Adrenal gland (tissue), 5 donors: ENCODE data around the gene TSPAN5.

Experiments
- POLR2A ChIP-seq, 2 donors: fragments of 450-650 bp; IDR thresholded peaks; one replicate each; pipeline ENCODE4 v1.6.1; 2017; ENCODE audit warnings: antibody characterized with exemption in 2 of 2, mild to moderate bottlenecking in 2 of 2, moderate library complexity in 1 of 2
- TF ChIP-seq, protein P1 (sequence below), 6 experiments: fragments of 450-650 bp in 4 of 6; fragments of 200-600 bp in 2 of 6; sonication (generic) in 1 of 6; IDR thresholded peaks; 1 replicate in 5 of 6; 2 replicates in 1 of 6; pipeline versions ENCODE4 v1.5.1 to v1.8.0; 2016 to 2021; ENCODE audit warnings: antibody characterized with exemption in 6 of 6, mild to moderate bottlenecking in 2 of 6, moderate library complexity in 1 of 6
- donor health status: DM: no; HTN: no; CAD: no.

DNA sequence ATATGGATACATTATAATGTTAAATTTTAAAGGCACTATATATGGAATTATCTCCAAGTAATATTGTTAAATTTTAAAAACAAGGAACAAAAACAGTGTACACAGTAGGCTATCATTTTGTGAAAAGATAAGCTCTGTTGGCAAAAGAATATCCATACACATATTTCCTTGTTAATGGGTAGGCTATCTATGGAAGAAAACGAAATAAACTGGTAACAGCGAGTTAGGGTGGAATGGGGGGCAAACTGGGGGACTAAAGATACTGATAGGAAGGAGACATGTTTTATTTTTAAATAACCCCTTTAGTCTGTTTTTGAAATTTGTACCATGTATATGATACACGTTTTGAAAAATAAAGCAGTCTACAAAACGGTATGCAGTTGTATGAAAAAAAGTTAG lies 3.6 kb upstream of the TSPAN5 start:
- TF ChIP-seq, protein P1, sequence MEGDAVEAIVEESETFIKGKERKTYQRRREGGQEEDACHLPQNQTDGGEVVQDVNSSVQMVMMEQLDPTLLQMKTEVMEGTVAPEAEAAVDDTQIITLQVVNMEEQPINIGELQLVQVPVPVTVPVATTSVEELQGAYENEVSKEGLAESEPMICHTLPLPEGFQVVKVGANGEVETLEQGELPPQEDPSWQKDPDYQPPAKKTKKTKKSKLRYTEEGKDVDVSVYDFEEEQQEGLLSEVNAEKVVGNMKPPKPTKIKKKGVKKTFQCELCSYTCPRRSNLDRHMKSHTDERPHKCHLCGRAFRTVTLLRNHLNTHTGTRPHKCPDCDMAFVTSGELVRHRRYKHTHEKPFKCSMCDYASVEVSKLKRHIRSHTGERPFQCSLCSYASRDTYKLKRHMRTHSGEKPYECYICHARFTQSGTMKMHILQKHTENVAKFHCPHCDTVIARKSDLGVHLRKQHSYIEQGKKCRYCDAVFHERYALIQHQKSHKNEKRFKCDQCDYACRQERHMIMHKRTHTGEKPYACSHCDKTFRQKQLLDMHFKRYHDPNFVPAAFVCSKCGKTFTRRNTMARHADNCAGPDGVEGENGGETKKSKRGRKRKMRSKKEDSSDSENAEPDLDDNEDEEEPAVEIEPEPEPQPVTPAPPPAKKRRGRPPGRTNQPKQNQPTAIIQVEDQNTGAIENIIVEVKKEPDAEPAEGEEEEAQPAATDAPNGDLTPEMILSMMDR (IDR thresholded peaks at IDR 0.05): no peak
- no peak for TF ChIP-seq POLR2A (IDR thresholded peaks at IDR 0.05)
